Testis (tissue), 3 donors: ENCODE measurements around the gene ZNRF3. TPM values are rescaled to one million over a fixed set of nuclear protein-coding genes. Genes with fewer than 3 reads are reported as not detected.

Experiments used
- DNase-seq: peaks from one replicate; pipeline ENCODE4 v3.0.0-alpha.2; 2019
- H3K27ac ChIP-seq, 2 donors: fragments of 200-600 bp; sonication (generic); one replicate each; pipeline ENCODE4 v1.5.1; 2019
- H3K27me3 ChIP-seq: fragments of 200-600 bp; sonication (generic); one replicate; pipeline ENCODE4 v1.5.1; 2019
- H3K36me3 ChIP-seq: fragments of 200-600 bp; sonication (generic); one replicate; pipeline ENCODE4 v1.5.1; 2017; ENCODE audit warnings: low read depth; ENCODE audit errors: missing control alignments
- H3K4me1 ChIP-seq: fragments of 200-600 bp; sonication (generic); one replicate; pipeline ENCODE4 v1.5.1; 2019
- H3K4me3 ChIP-seq, 2 donors: fragments of 200-600 bp; sonication (generic); one replicate each; pipeline ENCODE4 v1.5.1; 2017 to 2019
- H3K9me3 ChIP-seq: fragments of 200-600 bp; sonication (generic); one replicate; pipeline ENCODE4 v1.5.1; 2017
- POLR2A ChIP-seq: fragments of 450-650 bp; IDR thresholded peaks from one replicate; pipeline ENCODE4 v1.6.1; 2017; ENCODE audit warnings: antibody characterized with exemption, mild to moderate bottlenecking, moderate library complexity
- WGBS, 2 donors: methylation state at CpG; one replicate each; pipeline ENCODE4 v1.1.5; 2018; 5-methylcytosine and 5-hydroxymethylcytosine counted together
- intact Hi-C: fragments of 100-400 bp; cut with DNase I; formaldehyde crosslinking; loops from one replicate; pipeline ENCODE4 v1.15.1; 2023; ENCODE audit warnings: low total_unique reads
- polyA plus RNA-seq: library from polyadenylated mRNA; stranded (reverse); fragments of 350-450 nt; fragmentation: Illumina TruSeq; extraction: RNeasy Lipid Tissue Mini Kit (QIAGEN cat#74804); gene quantifications from one replicate; pipeline ENCODE4 v1.2.3, GENCODE V29; 2014; ENCODE audit warnings: low read depth, low replicate concordance; ENCODE audit not compliant: insufficient read depth
- total RNA-seq, 2 donors: library from RNA; depleted of rRNA; stranded (reverse); fragments of >200 nt; gene quantifications; one replicate each; pipeline ENCODE4 v1.2.3, GENCODE V29; 2016
- TF ChIP-seq, protein P1 (sequence below), 3 experiments: fragments of 450-650 bp in 2 of 3; fragments of 200-600 bp in 1 of 3; sonication (generic) in 1 of 3; IDR thresholded peaks; one replicate each; pipeline ENCODE4 v1.5.1; 2016 to 2019; ENCODE audit warnings: antibody characterized with exemption in 3 of 3, mild to moderate bottlenecking in 2 of 3, moderate library complexity in 1 of 3

Gene ZNRF3
- total and polyA plus RNA-seq, 3 donors from 2014 or later, result 13.9 to 44.5 (median 32.2) TPM

DNA sequence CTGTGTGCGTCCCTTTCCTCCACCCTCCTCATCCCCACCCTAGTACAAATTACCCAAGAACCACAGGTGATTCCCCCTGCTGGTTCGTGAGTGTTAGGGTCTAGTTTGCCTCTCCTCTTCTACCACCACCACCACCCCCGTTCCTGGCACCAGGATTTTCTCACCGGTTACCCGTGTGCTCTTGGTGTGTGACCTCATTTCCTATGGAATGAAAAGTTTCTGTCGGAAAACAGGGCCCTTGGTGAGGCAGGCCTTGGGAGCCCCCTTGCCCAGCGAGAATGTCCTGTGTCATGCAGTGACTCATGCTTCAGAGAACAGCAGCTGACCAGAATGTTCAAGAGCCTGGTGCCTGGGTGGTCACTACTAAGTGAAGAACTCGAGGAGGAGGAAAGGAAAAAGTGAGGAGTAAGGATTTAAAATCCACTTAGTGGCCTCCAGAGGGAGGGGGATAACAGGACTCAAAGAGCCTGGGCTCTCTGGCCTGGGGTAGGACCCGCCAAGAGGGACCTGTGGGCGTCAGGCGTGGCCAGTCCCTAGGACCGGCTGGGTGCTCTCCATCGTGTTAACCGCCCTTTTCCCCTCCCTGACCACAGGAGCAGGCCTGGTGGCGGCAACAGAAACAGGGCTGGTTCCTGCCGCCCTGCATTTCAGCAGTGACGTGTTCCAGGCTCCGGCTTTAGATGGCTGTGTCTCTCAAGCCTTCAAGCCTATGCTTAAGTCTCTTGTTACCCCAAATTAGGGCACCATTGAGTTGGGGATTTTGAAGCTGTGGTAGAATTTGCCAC is 148.0 kb downstream of the ZNRF3 start:
- Histone ChIP-seq H3K27me3 (no peaks in the 10 kb centered on the region), H3K4me1 (peaks cover 26% of the 10 kb centered on the region), H3K27ac (peak overlapping the region; percentile 90 to 93), H3K36me3 (no peaks in the 10 kb centered on the region), H3K4me3 (peak overlapping the region; percentile 42 to 51), H3K9me3 (no peaks in the 10 kb centered on the region)
- peak; percentile 76 for DNase-seq
- intact Hi-C loops, result no loop called here
- 24 to 28% methylated on average over 11 to 18 of the region's 18 CpGs for WGBS, 2 donors
- no peak for TF ChIP-seq POLR2A
- TF ChIP-seq, protein P1, sequence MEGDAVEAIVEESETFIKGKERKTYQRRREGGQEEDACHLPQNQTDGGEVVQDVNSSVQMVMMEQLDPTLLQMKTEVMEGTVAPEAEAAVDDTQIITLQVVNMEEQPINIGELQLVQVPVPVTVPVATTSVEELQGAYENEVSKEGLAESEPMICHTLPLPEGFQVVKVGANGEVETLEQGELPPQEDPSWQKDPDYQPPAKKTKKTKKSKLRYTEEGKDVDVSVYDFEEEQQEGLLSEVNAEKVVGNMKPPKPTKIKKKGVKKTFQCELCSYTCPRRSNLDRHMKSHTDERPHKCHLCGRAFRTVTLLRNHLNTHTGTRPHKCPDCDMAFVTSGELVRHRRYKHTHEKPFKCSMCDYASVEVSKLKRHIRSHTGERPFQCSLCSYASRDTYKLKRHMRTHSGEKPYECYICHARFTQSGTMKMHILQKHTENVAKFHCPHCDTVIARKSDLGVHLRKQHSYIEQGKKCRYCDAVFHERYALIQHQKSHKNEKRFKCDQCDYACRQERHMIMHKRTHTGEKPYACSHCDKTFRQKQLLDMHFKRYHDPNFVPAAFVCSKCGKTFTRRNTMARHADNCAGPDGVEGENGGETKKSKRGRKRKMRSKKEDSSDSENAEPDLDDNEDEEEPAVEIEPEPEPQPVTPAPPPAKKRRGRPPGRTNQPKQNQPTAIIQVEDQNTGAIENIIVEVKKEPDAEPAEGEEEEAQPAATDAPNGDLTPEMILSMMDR (IDR thresholded peaks at IDR 0.05), result no peak

DNA sequence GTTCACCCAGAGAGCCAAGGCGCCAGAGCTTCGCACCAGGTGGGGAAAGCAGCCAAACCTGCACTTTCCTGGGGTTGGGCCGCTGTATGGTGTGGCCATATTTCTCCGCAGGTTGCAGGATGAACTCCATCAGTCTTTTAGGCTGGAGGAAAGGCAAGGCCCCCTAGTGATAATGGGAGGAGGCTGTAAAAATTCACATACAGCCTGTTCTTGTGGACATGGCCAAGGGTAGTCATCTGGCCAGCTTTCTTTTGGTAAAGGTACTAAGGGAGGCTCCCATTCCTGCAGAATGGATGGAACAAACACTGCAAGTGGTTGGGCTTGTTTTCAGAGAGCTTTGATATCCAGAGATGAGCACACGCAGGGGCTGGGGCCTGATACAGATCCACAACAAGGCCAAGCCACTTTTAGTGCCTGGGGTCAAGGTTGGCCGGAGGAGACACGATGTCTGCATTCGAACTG is 148.7 kb downstream of the ZNRF3 start:
- Histone ChIP-seq H3K9me3 (no peaks in the 10 kb centered on the region), H3K36me3 (no peaks in the 10 kb centered on the region), H3K27ac (peak overlapping the region; percentile 90 to 93), H3K27me3 (no peaks in the 10 kb centered on the region), H3K4me3 (no peak overlapping the region), H3K4me1 (peaks cover 26% of the 10 kb centered on the region)
- intact Hi-C loops, result no loop called here
- no peak for DNase-seq
- no peak for TF ChIP-seq POLR2A
- TF ChIP-seq, protein P1 (IDR thresholded peaks at IDR 0.05), result no peak
- 56 to 57% methylated on average over 8 of the region's 8 CpGs for WGBS, 2 donors

DNA sequence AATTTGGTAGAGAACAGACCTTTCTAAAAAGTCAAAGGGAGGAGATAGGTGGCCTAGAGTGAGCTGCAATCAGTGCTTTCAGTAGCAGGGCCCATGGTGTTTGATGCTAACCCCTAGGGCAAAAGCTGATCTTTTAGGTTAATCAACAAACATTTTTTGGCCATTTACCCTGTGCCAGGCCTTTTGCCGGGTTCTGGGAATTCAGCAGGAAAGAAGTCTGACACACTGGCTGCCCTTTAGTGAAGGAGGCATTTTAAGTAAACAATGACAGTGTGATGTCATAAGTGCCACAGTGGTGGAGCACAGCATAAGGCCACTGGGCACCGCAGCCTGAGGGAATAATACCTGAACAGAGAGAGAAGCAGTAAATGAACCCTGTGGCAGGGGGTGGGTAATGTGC is 149.2 kb downstream of the ZNRF3 start:
- no peaks in the 10 kb centered on the region for H3K27me3 ChIP-seq
- H3K36me3 ChIP-seq, result no peaks in the 10 kb centered on the region
- peak overlapping the region; percentile 90 to 93 for H3K27ac ChIP-seq
- no peaks in the 10 kb centered on the region for H3K9me3 ChIP-seq
- DNase-seq, result no peak
- peaks cover 26% of the 10 kb centered on the region for H3K4me1 ChIP-seq
- intact Hi-C loops, result no loop called here
- TF ChIP-seq, protein P1 (IDR thresholded peaks at IDR 0.05), result no peak
- TF ChIP-seq POLR2A, result no peak
- WGBS, 2 donors, result 72 to 77% methylated on average over 2 of the region's 2 CpGs
- no peak overlapping the region for H3K4me3 ChIP-seq

DNA sequence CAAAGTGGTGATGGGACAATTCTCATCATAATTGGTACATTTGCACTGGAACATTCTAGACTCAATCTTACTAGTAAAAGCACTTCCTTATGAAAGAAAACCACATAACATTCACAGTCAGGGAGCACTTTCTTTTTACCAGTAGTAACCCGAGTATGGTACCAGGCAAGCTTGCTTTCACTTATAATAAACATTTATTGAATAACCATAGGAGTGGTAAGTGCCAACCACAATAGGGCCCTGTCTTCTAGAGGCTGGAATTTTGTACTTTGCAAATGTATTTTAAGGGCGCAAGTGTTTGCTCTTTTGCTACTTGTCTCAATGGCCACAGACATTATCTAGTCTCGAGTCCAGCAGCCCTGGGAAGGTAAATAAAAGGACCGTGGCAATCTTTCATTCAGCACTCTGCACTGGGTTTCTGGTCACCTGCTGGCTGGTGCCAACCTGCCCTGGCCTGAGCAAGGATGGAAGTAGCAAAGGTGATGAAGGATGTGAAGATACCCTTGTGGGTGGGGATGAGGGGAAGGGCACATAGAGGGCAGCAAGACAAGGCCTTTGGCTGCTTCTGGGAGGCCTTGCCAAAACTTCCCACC is 154.1 kb downstream of the ZNRF3 start:
- peaks cover 5% of the 10 kb centered on the region for H3K4me1 ChIP-seq
- 78 to 89% methylated on average over 4 of the region's 4 CpGs for WGBS, 2 donors
- no peak overlapping the region for H3K4me3 ChIP-seq
- intact Hi-C loops, result no loop called here
- no peaks in the 10 kb centered on the region for H3K36me3 ChIP-seq
- H3K27ac ChIP-seq, result no peak overlapping the region
- no peak for DNase-seq
- no peaks in the 10 kb centered on the region for H3K9me3 ChIP-seq
- H3K27me3 ChIP-seq, result no peaks in the 10 kb centered on the region
- TF ChIP-seq, protein P1 (IDR thresholded peaks at IDR 0.05), result no peak
- no peak for TF ChIP-seq POLR2A
